Measurements from ENCODE around the gene AQP5. TPM values are rescaled to one million over a fixed set of nuclear protein-coding genes. Genes with fewer than 3 reads are reported as not detected.

Gene AQP5
- total RNA-seq, 1 experiment from 2014 or later: not detected

GRCh38 chr12:49954863-49955830 lies 6.5 kb upstream of the AQP5 start:
- Histone ChIP-seq H3K9me2 (replicated peaks; ENCODE audit: low read length) (no peaks in the 10 kb centered on the region), H3K36me3 (ENCODE audit: low read depth, low read length) (no peaks in the 10 kb centered on the region), H3F3A (ENCODE audit: low read length, unreplicated experiment) (no peaks in the 10 kb centered on the region), H3K79me2 (ENCODE audit: low read length) (no peaks in the 10 kb centered on the region), H3K4me3 (ENCODE audit: low read length) (no peak overlapping the region), H2AFZ (ENCODE audit: low read length) (no peak overlapping the region), H3K4me2 (ENCODE audit: low read length) (no peak overlapping the region), H3K9ac (ENCODE audit: low read length) (no peak overlapping the region), H4K20me1 (ENCODE audit: low read length) (no peaks in the 10 kb centered on the region), H3K27me3 (ENCODE audit: low read length) (no peaks in the 10 kb centered on the region), H3K27ac (ENCODE audit: low read length) (no peak overlapping the region), H3K9me3 (ENCODE audit: low read length) (no peaks in the 10 kb centered on the region), H3K4me1 (ENCODE audit: insufficient read depth, low read length) (peaks cover 9% of the 10 kb centered on the region)
- no peak for ATAC-seq
- intact Hi-C loops (cut with micrococcal nuclease): no loop called here
- BruUV-seq (replicated peaks): no TSS peak
- DNase-seq: no peak
- ChIA-PET POLR2A (ENCODE audit: unreplicated experiment) (no interaction called here), CTCF (no interaction called here)
- TF ChIP-seq CTCF (conservative IDR thresholded peaks at IDR 0.05; ENCODE audit: low read depth, low read length): no peak
- TF ChIP-seq EZH2 (IDR thresholded peaks at IDR 0.05; ENCODE audit: low read length, unreplicated experiment): no peak
- no peak for TF ChIP-seq EZH2phosphoT487 (IDR thresholded peaks at IDR 0.05; ENCODE audit: borderline replicate concordance, low read length)

GRCh38 chr12:49955899-49956662 lies 5.6 kb upstream of the AQP5 start:
- BruUV-seq (replicated peaks): no TSS peak
- Histone ChIP-seq H3K4me2 (ENCODE audit: low read length) (no peak overlapping the region), H3K4me1 (ENCODE audit: insufficient read depth, low read length) (peaks cover 13% of the 10 kb centered on the region), H4K20me1 (ENCODE audit: low read length) (no peaks in the 10 kb centered on the region), H3K36me3 (ENCODE audit: low read depth, low read length) (no peaks in the 10 kb centered on the region), H3K27ac (ENCODE audit: low read length) (no peak overlapping the region), H2AFZ (ENCODE audit: low read length) (no peak overlapping the region), H3F3A (ENCODE audit: low read length, unreplicated experiment) (no peaks in the 10 kb centered on the region), H3K9me3 (ENCODE audit: low read length) (no peaks in the 10 kb centered on the region), H3K4me3 (ENCODE audit: low read length) (no peak overlapping the region), H3K27me3 (ENCODE audit: low read length) (no peaks in the 10 kb centered on the region), H3K9ac (ENCODE audit: low read length) (no peak overlapping the region), H3K9me2 (replicated peaks; ENCODE audit: low read length) (no peaks in the 10 kb centered on the region), H3K79me2 (ENCODE audit: low read length) (no peaks in the 10 kb centered on the region)
- ChIA-PET CTCF (no interaction called here), POLR2A (ENCODE audit: unreplicated experiment) (no interaction called here)
- ATAC-seq: no peak
- TF ChIP-seq EZH2phosphoT487 (IDR thresholded peaks at IDR 0.05; ENCODE audit: borderline replicate concordance, low read length): no peak
- TF ChIP-seq CTCF (conservative IDR thresholded peaks at IDR 0.05; ENCODE audit: low read depth, low read length): no peak
- no peak for TF ChIP-seq EZH2 (IDR thresholded peaks at IDR 0.05; ENCODE audit: low read length, unreplicated experiment)
- DNase-seq: no peak
- intact Hi-C loops (cut with micrococcal nuclease): no loop called here
